Spleen (tissue), 7 donors: Measurements from ENCODE around the gene HNRNPF.

ENCODE experiments used
- CTCF ChIP-seq, 11 experiments: fragments of 200-600 bp in 7 of 11; fragments of 450-650 bp in 4 of 11; sonication (generic) in 4 of 11; IDR thresholded peaks in 8 of 11; conservative IDR thresholded peaks in 3 of 11; 1 replicate in 7 of 11; 2 replicates in 4 of 11; pipeline versions ENCODE4 v1.4.0 to v1.8.0; 2016 to 2021; ENCODE audit warnings: antibody characterized with exemption in 11 of 11, inconsistent platforms in 4 of 11, mild to moderate bottlenecking in 1 of 11
- POLR2A ChIP-seq, 3 donors: fragments of 450-650 bp; IDR thresholded peaks; one replicate each; pipeline ENCODE4 v1.5.1; 2017; ENCODE audit warnings: antibody characterized with exemption in 3 of 3, mild to moderate bottlenecking in 1 of 3
- POLR2AphosphoS5 ChIP-seq, 3 donors: sonication (generic); formaldehyde crosslinking; IDR thresholded peaks; one replicate each; pipeline ENCODE4 v1.5.1; 2017; ENCODE audit warnings: antibody characterized with exemption in 3 of 3
- donor health status: DM: no; HTN: no; CAD: no; lungs with moderate emphysema.
- donor health status: DM: no; HTN: no; CAD: no.
- donor health status: DM: no; HTN: no; CAD: no.

- TF ChIP-seq POLR2A (IDR thresholded peaks at IDR 0.05) (no peak), CTCF (IDR thresholded peaks at IDR 0.05 in 8 of 11, conservative IDR thresholded peaks at IDR 0.05 in 3 of 11) (no peak), POLR2AphosphoS5 (IDR thresholded peaks at IDR 0.05) (peak in 2 of 3 donors; percentile 37 to 54)
These were observed 12.7 kb downstream of the HNRNPF start for GRCh38 chr10:43396061-43396927.
